MM.1S (cell line): Measurements from ENCODE around the gene TRUB2.

ENCODE experiments used
- DNase-seq: peaks from one replicate; pipeline ENCODE4 v3.0.0-alpha.2; 2015
- H2AFZ ChIP-seq: fragments of 300-600 bp; sonication (generic); 2 replicates; pipeline ENCODE4 v1.6.0; 2016; ENCODE audit warnings: antibody characterized with exemption, low read length
- H3F3A ChIP-seq: fragments of 300-600 bp; sonication (generic); 2 replicates; pipeline ENCODE4 v1.6.1; 2016; ENCODE audit warnings: mild to moderate bottlenecking, antibody characterized with exemption, low read length, moderate library complexity, mixed read lengths; ENCODE audit not compliant: insufficient read depth
- H3K27ac ChIP-seq: fragments of 300-600 bp; sonication (generic); 2 replicates; pipeline ENCODE4 v1.5.1; 2016; ENCODE audit warnings: mild to moderate bottlenecking, low read length
- H3K27me3 ChIP-seq: fragments of 300-600 bp; sonication (generic); replicated peaks from 2 replicates; pipeline ENCODE4 v1.6.0; 2016; ENCODE audit warnings: low read length; ENCODE audit not compliant: insufficient read depth
- H3K36me3 ChIP-seq: fragments of 300-600 bp; sonication (generic); replicated peaks from 2 replicates; pipeline ENCODE4 v1.6.1; 2016; ENCODE audit warnings: mild to moderate bottlenecking, low read length, mixed read lengths; ENCODE audit not compliant: insufficient read depth
- H3K4me1 ChIP-seq: fragments of 300-600 bp; sonication (generic); 2 replicates; pipeline ENCODE4 v1.6.1; 2016; ENCODE audit warnings: low read length, mixed read lengths
- H3K4me2 ChIP-seq: fragments of 300-600 bp; sonication (generic); 2 replicates; pipeline ENCODE4 v1.6.0; 2016; ENCODE audit warnings: low read depth, low read length
- H3K4me3 ChIP-seq: fragments of 300-600 bp; sonication (generic); 2 replicates; pipeline ENCODE4 v1.5.1; 2016; ENCODE audit warnings: low read length, mixed read lengths
- H3K79me2 ChIP-seq: fragments of 300-600 bp; sonication (generic); 2 replicates; pipeline ENCODE4 v1.6.1; 2016; ENCODE audit warnings: mixed run types, low read length, mixed read lengths
- H3K9ac ChIP-seq: fragments of 300-600 bp; sonication (generic); 2 replicates; pipeline ENCODE4 v1.6.1; 2016; ENCODE audit warnings: low read length, mixed read lengths
- H3K9me2 ChIP-seq: fragments of 300-600 bp; sonication (generic); replicated peaks from 2 replicates; pipeline ENCODE4 v1.6.1; 2016; ENCODE audit warnings: mild to moderate bottlenecking, low read length, mixed read lengths; ENCODE audit not compliant: insufficient read depth
- H3K9me3 ChIP-seq: fragments of 300-600 bp; sonication (generic); replicated peaks from 2 replicates; pipeline ENCODE4 v1.6.1; 2016; ENCODE audit warnings: mild to moderate bottlenecking, low read length, mixed read lengths; ENCODE audit not compliant: insufficient read depth
- H4K20me1 ChIP-seq: fragments of 300-600 bp; sonication (generic); 2 replicates; pipeline ENCODE4 v1.6.1; 2016; ENCODE audit warnings: mild to moderate bottlenecking, low read length, moderate library complexity, mixed read lengths; ENCODE audit not compliant: insufficient read depth
- CTCF ChIP-seq: fragments of 300-600 bp; sonication (generic); IDR thresholded peaks from 2 replicates; pipeline ENCODE4 v1.5.1; 2016; ENCODE audit warnings: antibody characterized with exemption, low read length, mixed read lengths
- EZH2 ChIP-seq: fragments of 300-600 bp; sonication (generic); optimal IDR thresholded peaks from 2 replicates; pipeline ENCODE3; 2017; ENCODE audit warnings: low read depth, mild to moderate bottlenecking, antibody characterized with exemption, low read length, mixed read lengths
- EZH2phosphoT487 ChIP-seq: fragments of 300-600 bp; sonication (generic); IDR thresholded peaks from 2 replicates; pipeline ENCODE4 v1.6.1; 2018; ENCODE audit warnings: antibody characterized with exemption, low read length

Gene TRUB2

DNA sequence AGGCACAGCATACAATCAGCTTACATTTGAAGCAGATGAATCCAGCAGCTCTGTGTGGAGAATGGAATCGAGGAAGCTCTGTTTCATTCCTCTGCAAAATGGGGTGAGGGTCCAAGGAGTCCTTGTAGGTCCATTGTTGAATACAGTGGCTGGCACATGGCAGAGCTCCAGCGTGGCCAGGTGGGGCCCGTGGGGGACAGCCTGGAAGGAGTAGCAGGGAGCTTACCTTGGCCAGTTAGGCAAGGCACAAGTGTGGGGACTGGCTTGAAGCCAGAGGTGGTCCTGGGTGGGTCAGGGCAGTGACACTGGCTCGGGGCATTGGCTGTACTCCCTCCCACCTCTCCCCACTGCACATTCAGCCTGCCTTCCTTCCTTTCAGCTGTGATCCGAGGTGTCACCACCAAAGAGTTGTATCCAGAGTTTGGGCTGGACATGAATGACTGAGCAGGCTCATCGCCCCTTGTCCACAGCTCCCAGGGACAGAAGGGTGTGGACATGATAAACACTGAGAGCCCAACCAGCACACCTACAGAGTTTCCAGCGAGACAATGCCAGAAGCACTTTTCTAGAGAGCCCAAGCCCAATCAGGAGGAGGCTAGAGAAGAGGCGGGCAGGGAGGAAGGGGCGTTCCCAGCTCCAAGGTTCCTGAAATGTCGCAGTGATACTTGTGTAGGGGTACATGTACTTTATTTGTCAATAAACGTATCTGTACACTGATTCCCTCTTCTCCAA, 33.8 kb downstream of the TRUB2 start:
- TF ChIP-seq EZH2 (no peak), CTCF (no peak), EZH2phosphoT487 (no peak)
- Histone ChIP-seq H3K79me2 (no peaks in the 10 kb centered on the region), H3K4me3 (no peak overlapping the region), H3K27me3 (no peaks in the 10 kb centered on the region), H3K9me2 (no peaks in the 10 kb centered on the region), H3K27ac (no peak overlapping the region), H4K20me1 (no peaks in the 10 kb centered on the region), H3K9ac (no peak overlapping the region), H2AFZ (no peak overlapping the region), H3K9me3 (no peaks in the 10 kb centered on the region), H3F3A (no peaks in the 10 kb centered on the region), H3K36me3 (no peaks in the 10 kb centered on the region), H3K4me2 (no peak overlapping the region), H3K4me1 (no peaks in the 10 kb centered on the region)
- DNase-seq = no peak

GRCh38 chr9:128286440-128286839, 35.8 kb downstream of the TRUB2 start:
- no peak for DNase-seq
- no peaks in the 10 kb centered on the region for H3K9me2 ChIP-seq
- no peaks in the 10 kb centered on the region for H3F3A ChIP-seq
- no peak overlapping the region for H3K27ac ChIP-seq
- H3K79me2 ChIP-seq = no peaks in the 10 kb centered on the region
- H3K9ac ChIP-seq = no peak overlapping the region
- no peak overlapping the region for H3K4me3 ChIP-seq
- H4K20me1 ChIP-seq = no peaks in the 10 kb centered on the region
- no peak overlapping the region for H2AFZ ChIP-seq
- H3K4me1 ChIP-seq = no peaks in the 10 kb centered on the region
- H3K36me3 ChIP-seq = no peaks in the 10 kb centered on the region
- no peaks in the 10 kb centered on the region for H3K27me3 ChIP-seq
- TF ChIP-seq CTCF (no peak), EZH2 (no peak), EZH2phosphoT487 (no peak)
- no peaks in the 10 kb centered on the region for H3K9me3 ChIP-seq
- H3K4me2 ChIP-seq = no peak overlapping the region

DNA sequence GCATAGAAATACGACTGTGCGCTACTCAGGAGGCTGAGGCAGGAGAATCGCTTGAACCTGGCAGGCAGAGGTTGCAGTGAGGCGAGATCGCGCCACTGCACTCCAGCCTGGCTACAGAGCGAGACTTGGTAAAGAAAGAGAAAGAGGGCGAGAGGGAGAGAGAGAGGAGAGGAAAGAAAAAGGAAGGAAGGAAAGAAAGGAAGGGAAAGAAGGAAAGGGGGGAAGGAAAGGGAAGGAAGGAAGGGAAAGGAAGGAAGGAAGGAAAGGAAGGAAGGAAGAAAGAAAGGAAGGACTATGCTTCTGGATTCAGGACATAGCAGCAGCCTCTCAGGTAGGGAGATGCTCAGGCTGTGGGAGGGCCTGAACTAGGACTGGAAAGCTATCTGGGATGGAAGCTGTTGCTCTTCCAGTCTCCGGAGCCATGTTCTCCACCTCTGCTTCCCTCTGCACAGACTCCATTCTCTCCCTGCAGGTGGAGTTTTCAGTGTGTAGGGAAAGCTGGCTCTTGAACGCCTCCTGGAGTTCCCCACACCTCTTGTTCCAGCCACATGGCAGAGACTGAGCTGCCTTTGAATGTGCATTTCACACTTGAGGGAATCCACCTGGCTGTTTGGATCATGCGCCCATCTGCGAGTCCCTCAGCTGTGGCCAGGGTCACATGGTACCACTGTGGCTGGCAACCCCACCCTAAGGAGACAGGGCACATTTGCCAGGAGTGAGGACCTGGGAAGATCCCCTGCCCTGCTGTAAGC, 37.0 kb downstream of the TRUB2 start:
- no peak overlapping the region for H3K4me2 ChIP-seq

More for the DNA sequence above, 37.0 kb downstream of the TRUB2 start:
- Histone ChIP-seq H3K27ac (no peak overlapping the region), H3K9me3 (no peaks in the 10 kb centered on the region), H3F3A (no peaks in the 10 kb centered on the region), H3K4me1 (no peaks in the 10 kb centered on the region), H3K27me3 (no peaks in the 10 kb centered on the region), H4K20me1 (no peaks in the 10 kb centered on the region), H3K4me3 (no peak overlapping the region), H3K9ac (no peak overlapping the region), H3K36me3 (no peaks in the 10 kb centered on the region), H3K79me2 (no peaks in the 10 kb centered on the region), H3K9me2 (no peaks in the 10 kb centered on the region), H2AFZ (no peak overlapping the region)
- no peak for DNase-seq
- no peak for TF ChIP-seq EZH2phosphoT487
- no peak for TF ChIP-seq CTCF
- TF ChIP-seq EZH2 = no peak
